Measurements from ENCODE around the gene CD200R1L.

CD200R1L gene

DNA sequence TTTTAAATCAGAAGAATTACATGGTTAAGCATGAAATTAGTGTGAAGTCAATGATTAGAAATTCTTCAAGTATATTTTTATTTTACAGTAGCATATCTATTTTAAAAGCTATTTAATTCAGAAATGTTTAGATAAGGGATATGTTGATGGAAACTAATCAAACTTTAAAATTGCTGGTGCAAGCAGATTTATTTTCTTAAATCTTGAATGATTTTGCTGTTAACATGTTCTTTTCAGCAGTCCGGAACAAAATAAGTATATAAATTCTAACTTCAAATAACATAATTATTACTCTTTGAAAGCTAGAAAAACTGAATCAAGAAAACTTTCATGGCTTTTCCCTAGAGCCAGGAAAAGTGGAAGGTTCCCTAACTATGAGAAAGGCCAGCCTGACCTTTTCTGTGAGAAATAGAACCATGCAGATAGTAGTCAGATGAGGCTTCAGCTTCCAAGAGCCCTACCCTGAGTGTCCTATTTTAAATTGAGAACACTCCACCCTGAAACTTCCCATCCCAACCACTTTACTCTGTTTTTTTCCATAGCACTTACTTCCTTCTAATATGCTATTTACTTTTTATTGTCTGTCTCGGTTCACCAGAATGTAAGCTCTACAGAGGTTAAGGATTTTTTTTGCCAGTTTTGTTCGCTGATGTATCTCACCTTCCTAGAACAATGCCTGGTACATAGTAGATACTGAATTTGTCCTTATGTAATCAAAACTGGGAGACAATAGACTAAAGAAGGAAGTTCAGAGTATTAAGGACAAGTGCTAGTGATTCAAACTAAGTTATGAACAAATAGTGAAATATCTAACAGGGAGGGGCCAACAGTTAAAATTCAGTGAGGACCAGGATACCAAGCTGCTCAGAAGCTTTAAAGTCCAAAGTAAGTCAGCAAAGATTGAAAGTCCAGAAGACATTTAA lies 66.8 kb downstream of the CD200R1L start:
- 90 to 92% methylated on average over 2 to 3 of the region's 3 CpGs for WGBS, 2 experiments
- Histone ChIP-seq H3K36me3 (ENCODE audit: control insufficient read depth, insufficient read depth, low read length) (no peaks in the 10 kb centered on the region), H3K4me3 (ENCODE audit: insufficient read depth, low read depth, low read length) (no peak overlapping the region), H3K4me1 (ENCODE audit: control insufficient read depth, insufficient read depth, low read length) (no peaks in the 10 kb centered on the region), H3K9me3 (ENCODE audit: control insufficient read depth, low read length) (no peaks in the 10 kb centered on the region), H3K27me3 (ENCODE audit: control insufficient read depth, insufficient read depth, low read length, poor library complexity, severe bottlenecking) (no peaks in the 10 kb centered on the region), H3K27ac (ENCODE audit: insufficient read depth, low read depth, low read length, poor library complexity, severe bottlenecking) (no peak overlapping the region)

DNA sequence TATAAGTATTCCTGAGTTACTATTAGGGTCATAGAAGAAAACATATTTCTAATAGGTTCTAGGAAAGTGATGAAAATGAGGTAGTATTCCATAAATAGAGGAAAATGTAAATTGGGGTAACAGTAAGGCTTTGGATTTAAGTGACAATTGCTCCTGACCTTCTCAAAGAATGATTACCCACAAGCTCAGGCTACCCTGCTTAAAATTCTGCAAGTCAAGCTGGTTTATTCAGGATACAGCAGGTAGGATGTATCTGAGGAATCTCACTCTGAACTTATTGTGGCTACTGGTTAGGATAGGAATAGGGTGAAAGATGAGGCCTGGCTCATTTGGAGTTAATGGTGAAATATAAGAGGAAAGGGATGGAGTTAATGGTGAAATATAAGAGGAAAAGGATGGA lies 67.7 kb downstream of the CD200R1L start:
- no peaks in the 10 kb centered on the region for H3K36me3 ChIP-seq (ENCODE audit: control insufficient read depth, insufficient read depth, low read length)
- no peaks in the 10 kb centered on the region for H3K4me1 ChIP-seq (ENCODE audit: control insufficient read depth, insufficient read depth, low read length)
- H3K27ac ChIP-seq (ENCODE audit: insufficient read depth, low read depth, low read length, poor library complexity, severe bottlenecking): no peak overlapping the region
- no peak overlapping the region for H3K4me3 ChIP-seq (ENCODE audit: insufficient read depth, low read depth, low read length)
- no peaks in the 10 kb centered on the region for H3K9me3 ChIP-seq (ENCODE audit: control insufficient read depth, low read length)
- no peaks in the 10 kb centered on the region for H3K27me3 ChIP-seq (ENCODE audit: control insufficient read depth, insufficient read depth, low read length, poor library complexity, severe bottlenecking)

DNA sequence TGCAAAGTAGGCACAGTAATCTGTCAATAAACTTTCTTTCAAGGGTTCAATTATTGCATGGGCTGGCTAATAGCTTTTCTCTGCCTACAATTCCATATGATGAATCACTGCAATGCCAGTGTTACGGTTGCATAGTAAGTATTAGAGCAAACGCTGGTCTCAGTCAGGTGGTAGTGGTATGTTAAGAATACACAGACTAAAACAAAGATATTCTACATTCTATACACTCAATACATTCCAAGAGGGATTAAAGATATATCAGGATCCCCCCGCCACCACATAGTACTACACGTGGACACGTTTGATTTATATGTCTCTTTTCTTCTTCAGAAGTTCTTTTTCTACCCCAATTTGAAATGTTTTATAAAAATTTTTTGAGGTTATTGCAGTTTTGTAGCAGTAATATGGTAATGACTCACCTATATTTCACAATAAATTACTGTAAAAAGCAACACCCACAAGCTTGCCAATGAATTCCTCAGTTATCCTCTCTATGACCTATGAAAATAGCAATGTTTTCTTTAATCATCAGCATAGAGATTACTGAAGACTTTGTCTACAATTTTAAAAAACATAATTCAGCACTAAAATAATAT lies 68.2 kb downstream of the CD200R1L start:
- Histone ChIP-seq H3K9me3 (ENCODE audit: control insufficient read depth, low read length) (no peaks in the 10 kb centered on the region), H3K27ac (ENCODE audit: insufficient read depth, low read depth, low read length, poor library complexity, severe bottlenecking) (no peak overlapping the region), H3K27me3 (ENCODE audit: control insufficient read depth, insufficient read depth, low read length, poor library complexity, severe bottlenecking) (no peaks in the 10 kb centered on the region)

DNA sequence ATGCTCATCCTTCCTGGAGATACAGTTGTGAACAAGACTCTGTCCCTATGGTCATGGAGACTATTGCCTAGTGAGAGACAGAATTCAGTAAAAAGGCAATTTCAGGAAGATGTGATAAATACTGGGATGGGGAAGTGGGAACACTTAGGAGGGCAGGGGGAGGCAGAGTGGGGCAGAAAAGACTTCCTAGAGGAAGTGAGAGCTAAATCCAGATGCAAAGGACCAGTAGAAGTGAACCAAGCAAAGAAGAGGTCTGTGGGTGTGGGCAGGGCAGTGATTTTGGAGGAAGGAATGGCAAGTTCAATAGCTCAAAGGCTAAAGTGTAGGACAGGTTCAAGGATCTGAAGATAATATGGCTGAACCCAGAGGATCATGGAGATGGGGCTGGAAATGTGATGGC lies 68.9 kb downstream of the CD200R1L start:
- Histone ChIP-seq H3K4me3 (ENCODE audit: insufficient read depth, low read depth, low read length) (no peak overlapping the region), H3K27ac (ENCODE audit: insufficient read depth, low read depth, low read length, poor library complexity, severe bottlenecking) (no peak overlapping the region)

More for the DNA sequence above, 68.2 kb downstream of the CD200R1L start:
- WGBS, 2 experiments: 89 to 100% methylated on average over 4 to 5 of the region's 5 CpGs
- H3K4me3 ChIP-seq (ENCODE audit: insufficient read depth, low read depth, low read length): no peak overlapping the region
- H3K36me3 ChIP-seq (ENCODE audit: control insufficient read depth, insufficient read depth, low read length): no peaks in the 10 kb centered on the region
- no peaks in the 10 kb centered on the region for H3K4me1 ChIP-seq (ENCODE audit: control insufficient read depth, insufficient read depth, low read length)

DNA sequence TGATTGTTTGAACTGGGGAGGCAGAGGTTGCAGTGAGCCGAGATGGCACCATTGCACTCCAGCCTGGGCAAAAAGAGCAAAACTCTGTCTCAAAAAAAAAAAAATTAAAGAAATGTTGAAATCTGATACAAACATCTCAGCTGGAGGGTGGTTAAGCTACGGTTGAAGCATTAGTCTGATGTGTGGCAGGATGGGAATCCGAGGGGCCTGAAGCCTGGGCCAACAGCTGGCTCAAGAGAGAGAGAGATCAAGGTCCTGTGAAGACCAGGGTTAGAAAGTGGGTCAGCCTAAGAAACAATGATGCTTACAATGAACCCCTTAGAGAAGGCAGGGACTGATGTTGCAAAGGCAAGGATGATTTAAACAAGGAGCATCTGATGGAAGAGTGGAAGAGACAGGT lies 69.8 kb downstream of the CD200R1L start:
- 91 to 93% methylated on average over 3 of the region's 3 CpGs for whole genome bisulfite sequencing, 2 experiments
- Histone ChIP-seq H3K4me1 (ENCODE audit: control insufficient read depth, insufficient read depth, low read length) (no peaks in the 10 kb centered on the region), H3K9me3 (ENCODE audit: control insufficient read depth, low read length) (no peaks in the 10 kb centered on the region), H3K36me3 (ENCODE audit: control insufficient read depth, insufficient read depth, low read length) (no peaks in the 10 kb centered on the region), H3K4me3 (ENCODE audit: insufficient read depth, low read depth, low read length) (no peak overlapping the region), H3K27ac (ENCODE audit: insufficient read depth, low read depth, low read length, poor library complexity, severe bottlenecking) (no peak overlapping the region), H3K27me3 (ENCODE audit: control insufficient read depth, insufficient read depth, low read length, poor library complexity, severe bottlenecking) (no peaks in the 10 kb centered on the region)

More for the DNA sequence above, 68.9 kb downstream of the CD200R1L start:
- H3K36me3 ChIP-seq (ENCODE audit: control insufficient read depth, insufficient read depth, low read length): no peaks in the 10 kb centered on the region
- no peaks in the 10 kb centered on the region for H3K27me3 ChIP-seq (ENCODE audit: control insufficient read depth, insufficient read depth, low read length, poor library complexity, severe bottlenecking)
- H3K9me3 ChIP-seq (ENCODE audit: control insufficient read depth, low read length): no peaks in the 10 kb centered on the region
- H3K4me1 ChIP-seq (ENCODE audit: control insufficient read depth, insufficient read depth, low read length): no peaks in the 10 kb centered on the region

DNA sequence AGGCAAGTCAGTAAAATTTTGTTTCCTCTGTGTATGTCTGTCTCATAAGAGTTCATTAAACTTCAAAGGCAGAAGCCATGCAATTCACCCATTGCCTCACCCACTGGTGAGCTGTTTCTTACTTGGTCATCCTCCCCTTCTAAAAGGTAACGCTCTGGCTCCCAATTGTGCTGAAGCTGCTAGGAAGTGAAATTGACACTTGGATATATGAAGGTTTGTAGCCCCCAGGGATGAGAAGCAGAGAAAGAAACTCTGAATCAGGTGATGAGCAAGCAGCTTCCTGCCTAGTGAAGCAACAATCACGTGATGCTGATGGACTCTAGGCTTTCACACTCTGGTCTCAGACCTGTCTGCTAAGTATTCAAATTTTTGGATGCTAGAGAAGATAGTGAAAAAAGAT lies 70.7 kb downstream of the CD200R1L start:
- no peak overlapping the region for H3K4me3 ChIP-seq (ENCODE audit: insufficient read depth, low read depth, low read length)
- H3K9me3 ChIP-seq (ENCODE audit: control insufficient read depth, low read length): no peaks in the 10 kb centered on the region
- H3K27ac ChIP-seq (ENCODE audit: insufficient read depth, low read depth, low read length, poor library complexity, severe bottlenecking): no peak overlapping the region
- H3K27me3 ChIP-seq (ENCODE audit: control insufficient read depth, insufficient read depth, low read length, poor library complexity, severe bottlenecking): no peaks in the 10 kb centered on the region
- no peaks in the 10 kb centered on the region for H3K36me3 ChIP-seq (ENCODE audit: control insufficient read depth, insufficient read depth, low read length)
- WGBS, 2 experiments: 91 to 93% methylated on average over 2 of the region's 2 CpGs
- no peaks in the 10 kb centered on the region for H3K4me1 ChIP-seq (ENCODE audit: control insufficient read depth, insufficient read depth, low read length)

DNA sequence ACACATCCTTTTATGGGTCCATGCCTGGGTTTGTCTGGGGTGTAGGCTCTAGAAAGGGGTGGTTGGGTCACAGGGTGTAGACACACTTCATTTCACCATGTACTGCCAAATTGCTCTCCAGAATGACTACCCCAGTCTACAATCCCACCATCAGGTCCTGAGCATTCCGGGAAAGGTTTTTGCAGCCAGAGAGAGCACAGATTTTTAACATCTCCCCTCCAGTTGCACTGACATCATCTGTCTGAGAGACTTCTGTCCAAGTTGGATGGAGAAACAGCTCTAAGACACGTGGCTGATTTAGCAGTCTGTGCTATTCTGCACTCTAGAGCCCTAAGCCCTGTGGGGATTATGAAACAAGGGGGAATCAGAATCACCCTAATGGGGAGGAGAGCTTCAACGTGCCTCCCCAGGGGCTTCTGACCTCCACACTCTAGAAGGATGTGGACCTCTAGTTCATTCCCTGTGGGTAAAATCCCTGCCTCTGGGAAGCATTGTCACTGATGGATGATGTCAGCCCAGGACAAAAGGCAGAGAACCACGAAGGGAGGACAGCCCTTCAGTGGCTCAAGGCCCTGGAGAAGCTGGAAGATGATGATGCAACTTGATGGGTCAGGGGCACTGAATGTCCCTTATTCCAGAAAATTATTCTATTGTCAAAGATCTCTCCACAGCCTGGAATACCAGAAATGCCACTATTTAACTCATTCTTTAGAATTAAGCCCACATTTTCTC lies 71.5 kb downstream of the CD200R1L start:
- Histone ChIP-seq H3K27ac (ENCODE audit: insufficient read depth, low read depth, low read length, poor library complexity, severe bottlenecking) (no peak overlapping the region), H3K4me1 (ENCODE audit: control insufficient read depth, insufficient read depth, low read length) (no peaks in the 10 kb centered on the region), H3K4me3 (ENCODE audit: insufficient read depth, low read depth, low read length) (no peak overlapping the region), H3K36me3 (ENCODE audit: control insufficient read depth, insufficient read depth, low read length) (no peaks in the 10 kb centered on the region), H3K9me3 (ENCODE audit: control insufficient read depth, low read length) (no peaks in the 10 kb centered on the region), H3K27me3 (ENCODE audit: control insufficient read depth, insufficient read depth, low read length, poor library complexity, severe bottlenecking) (no peaks in the 10 kb centered on the region)
- WGBS, 2 experiments: 86 to 90% methylated on average over 4 of the region's 4 CpGs

DNA sequence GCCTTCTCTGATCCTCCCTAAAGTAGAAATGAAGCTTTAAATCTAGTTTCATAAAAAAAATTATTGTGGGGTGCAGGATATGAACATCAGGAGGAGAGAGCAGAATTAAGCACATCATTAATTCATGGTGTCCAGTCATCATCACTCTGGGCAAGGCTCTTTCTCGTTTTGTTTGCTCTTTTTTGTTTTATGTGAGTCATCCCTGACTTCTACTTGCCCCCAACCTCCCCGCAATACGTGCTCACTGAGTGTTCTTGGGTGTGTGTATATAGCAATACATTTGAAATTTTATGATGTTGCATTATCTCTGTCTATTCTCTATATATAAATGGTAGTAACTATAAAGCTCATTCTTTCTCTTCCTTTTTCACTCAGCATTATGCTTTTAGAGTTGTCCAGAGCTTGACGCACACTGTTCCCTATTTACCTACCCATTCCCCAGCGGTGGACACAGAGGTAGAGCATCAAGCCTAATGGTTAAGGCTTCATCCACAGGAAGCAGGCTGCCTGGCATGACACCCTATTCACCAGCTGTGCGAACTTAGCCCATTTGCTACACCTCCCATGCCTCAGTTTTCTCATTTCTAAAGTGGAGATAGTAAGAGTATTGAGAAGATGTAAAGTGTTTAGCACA lies 72.3 kb downstream of the CD200R1L start:
- Histone ChIP-seq H3K4me1 (ENCODE audit: control insufficient read depth, insufficient read depth, low read length) (no peaks in the 10 kb centered on the region), H3K4me3 (ENCODE audit: insufficient read depth, low read depth, low read length) (no peak overlapping the region), H3K27ac (ENCODE audit: insufficient read depth, low read depth, low read length, poor library complexity, severe bottlenecking) (no peak overlapping the region), H3K36me3 (ENCODE audit: control insufficient read depth, insufficient read depth, low read length) (no peaks in the 10 kb centered on the region), H3K27me3 (ENCODE audit: control insufficient read depth, insufficient read depth, low read length, poor library complexity, severe bottlenecking) (no peaks in the 10 kb centered on the region), H3K9me3 (ENCODE audit: control insufficient read depth, low read length) (no peaks in the 10 kb centered on the region)
- 88 to 97% methylated on average over 3 to 4 of the region's 6 CpGs for WGBS, 2 experiments

DNA sequence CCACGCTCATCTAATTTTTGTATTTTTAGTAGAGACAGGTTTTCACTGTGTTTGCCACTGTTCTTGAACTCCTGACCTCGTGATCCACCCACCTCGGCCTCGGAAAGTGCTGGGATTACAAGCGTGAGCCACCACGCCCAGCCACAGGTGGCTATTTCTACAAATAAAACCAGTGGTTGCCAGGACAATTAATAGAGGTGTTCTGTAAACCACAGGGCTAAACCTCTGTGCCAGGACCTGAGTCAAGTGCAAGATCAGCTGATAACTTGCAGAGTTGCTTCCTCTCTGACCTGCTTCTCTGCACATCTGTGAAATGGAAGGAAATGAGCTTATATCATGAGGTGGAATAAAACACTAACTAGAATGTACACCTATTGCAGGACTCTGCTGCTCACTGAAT lies 72.8 kb downstream of the CD200R1L start:
- Histone ChIP-seq H3K36me3 (ENCODE audit: control insufficient read depth, insufficient read depth, low read length) (no peaks in the 10 kb centered on the region), H3K4me1 (ENCODE audit: control insufficient read depth, insufficient read depth, low read length) (no peaks in the 10 kb centered on the region), H3K4me3 (ENCODE audit: insufficient read depth, low read depth, low read length) (no peak overlapping the region), H3K27me3 (ENCODE audit: control insufficient read depth, insufficient read depth, low read length, poor library complexity, severe bottlenecking) (no peaks in the 10 kb centered on the region), H3K9me3 (ENCODE audit: control insufficient read depth, low read length) (no peaks in the 10 kb centered on the region), H3K27ac (ENCODE audit: insufficient read depth, low read depth, low read length, poor library complexity, severe bottlenecking) (no peak overlapping the region)
- WGBS, 2 experiments: 90 to 91% methylated on average over 6 of the region's 6 CpGs

DNA sequence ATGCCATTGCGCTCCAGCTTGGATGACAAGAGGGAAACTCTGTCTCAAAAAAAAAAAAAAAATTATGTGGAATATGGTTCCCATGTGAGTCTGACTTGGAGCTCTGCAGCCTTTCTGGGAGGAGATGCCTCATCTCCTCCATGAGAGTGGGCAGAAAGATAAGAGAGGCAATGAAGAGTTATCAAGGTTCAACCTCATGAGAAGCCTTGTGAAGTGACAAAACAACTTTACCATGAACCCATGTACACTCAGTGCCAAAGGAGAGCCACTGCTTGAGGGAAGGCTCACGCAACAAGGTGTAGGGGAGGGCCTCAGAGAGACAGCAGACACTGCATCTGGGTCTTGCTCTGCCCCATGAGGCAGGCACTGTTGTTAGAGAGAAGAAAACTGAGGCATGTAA lies 75.7 kb downstream of the CD200R1L start:
- Histone ChIP-seq H3K4me1 (ENCODE audit: control insufficient read depth, insufficient read depth, low read length) (no peaks in the 10 kb centered on the region), H3K27me3 (ENCODE audit: control insufficient read depth, insufficient read depth, low read length, poor library complexity, severe bottlenecking) (no peaks in the 10 kb centered on the region), H3K36me3 (ENCODE audit: control insufficient read depth, insufficient read depth, low read length) (no peaks in the 10 kb centered on the region), H3K4me3 (ENCODE audit: insufficient read depth, low read depth, low read length) (no peak overlapping the region), H3K9me3 (ENCODE audit: control insufficient read depth, low read length) (no peaks in the 10 kb centered on the region), H3K27ac (ENCODE audit: insufficient read depth, low read depth, low read length, poor library complexity, severe bottlenecking) (no peak overlapping the region)
- WGBS, 2 experiments: 92 to 97% methylated on average over 2 of the region's 2 CpGs
